ENCODE measurements around the gene ULBP2.
"Not testable (repeated sequence)": the region's sequence is repeated elsewhere in the genome, so short reads cannot be mapped to it uniquely, and the experiment has no call there.

ULBP2 gene

DNA sequence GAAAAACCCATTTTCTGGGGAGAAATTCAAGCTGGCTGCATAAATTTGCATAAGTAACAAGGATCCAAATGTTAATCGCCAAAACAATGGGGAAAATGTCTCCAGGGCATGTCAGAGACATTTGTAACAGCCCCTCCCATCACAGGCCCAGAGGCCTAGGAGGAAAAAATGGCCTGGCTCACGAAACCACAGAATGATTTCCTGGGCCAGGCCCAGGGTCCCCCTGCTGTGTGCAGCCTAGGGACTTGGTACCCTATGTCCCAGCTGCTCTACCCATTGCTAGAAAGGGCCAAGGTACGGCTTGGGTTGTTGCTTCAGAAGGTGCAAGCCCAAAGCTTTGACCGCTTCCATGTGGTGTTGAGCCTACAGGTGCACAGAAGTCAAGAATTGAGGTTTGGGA lies 33.3 kb upstream of the ULBP2 start:
- in situ Hi-C loops (cut with MboI; ENCODE audit: low sequenced_read_pairs) = not testable (repeated sequence)

DNA sequence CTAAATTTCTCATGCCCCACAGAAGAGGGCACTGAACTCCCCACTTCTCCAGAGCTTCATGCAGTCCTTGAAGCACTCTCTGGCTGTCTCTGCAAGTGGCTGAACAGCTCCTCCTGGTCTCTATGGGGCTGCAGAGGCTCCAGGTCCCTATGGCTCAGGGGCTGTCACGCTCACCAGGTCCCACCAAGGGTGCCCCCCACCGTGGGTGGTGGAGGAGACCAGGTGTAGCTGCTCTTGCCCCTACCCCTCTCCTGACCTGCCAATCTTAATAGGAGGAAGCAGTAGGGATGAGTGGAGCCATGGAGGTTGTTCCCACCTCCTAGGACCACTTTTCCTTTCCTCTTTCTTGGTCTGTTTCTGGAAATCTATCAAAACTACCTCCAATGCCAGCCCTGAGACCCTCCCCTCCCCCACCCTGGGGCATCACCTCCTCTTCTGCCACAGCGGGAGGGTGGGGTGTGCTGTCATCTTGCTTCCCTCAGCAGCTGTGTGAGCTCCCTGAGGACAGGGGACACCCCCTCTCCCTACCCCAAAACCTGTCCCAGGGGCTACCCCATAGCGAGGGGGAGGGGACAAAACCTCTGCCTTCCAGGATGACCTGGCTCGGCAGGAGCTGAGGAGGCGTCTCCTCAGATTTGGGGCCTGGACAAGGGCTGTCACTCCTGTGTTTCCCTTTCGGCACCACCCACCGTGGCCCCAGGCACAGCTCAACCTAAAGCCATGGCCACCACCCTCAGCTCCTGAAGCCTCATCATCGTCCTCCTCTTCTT lies 31.9 kb upstream of the ULBP2 start:
- in situ Hi-C loops (cut with MboI; ENCODE audit: low sequenced_read_pairs) = no loop called here

DNA sequence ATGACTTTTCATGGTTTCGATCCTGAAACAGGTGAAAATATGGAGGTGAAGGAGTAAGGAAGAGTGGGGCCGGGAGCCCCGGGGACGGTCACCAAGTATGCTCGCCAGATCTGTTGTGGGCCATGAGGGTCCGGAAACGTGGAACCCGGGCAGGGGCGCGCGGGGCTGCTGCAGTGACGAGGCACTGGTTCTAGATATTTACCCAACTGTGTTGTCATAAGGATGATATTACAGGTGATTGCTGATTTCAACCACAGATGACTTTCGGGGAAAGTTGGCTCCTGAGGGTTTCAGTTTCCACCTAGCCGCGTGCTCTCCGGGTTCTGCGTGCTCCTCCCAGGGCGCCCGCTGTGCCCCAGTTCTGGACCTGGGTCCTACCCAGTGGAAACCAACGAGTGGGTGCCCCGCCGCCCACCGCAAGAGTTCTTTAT lies 31.1 kb upstream of the ULBP2 start:
- in situ Hi-C loops (cut with MboI; ENCODE audit: low sequenced_read_pairs) = no loop called here

DNA sequence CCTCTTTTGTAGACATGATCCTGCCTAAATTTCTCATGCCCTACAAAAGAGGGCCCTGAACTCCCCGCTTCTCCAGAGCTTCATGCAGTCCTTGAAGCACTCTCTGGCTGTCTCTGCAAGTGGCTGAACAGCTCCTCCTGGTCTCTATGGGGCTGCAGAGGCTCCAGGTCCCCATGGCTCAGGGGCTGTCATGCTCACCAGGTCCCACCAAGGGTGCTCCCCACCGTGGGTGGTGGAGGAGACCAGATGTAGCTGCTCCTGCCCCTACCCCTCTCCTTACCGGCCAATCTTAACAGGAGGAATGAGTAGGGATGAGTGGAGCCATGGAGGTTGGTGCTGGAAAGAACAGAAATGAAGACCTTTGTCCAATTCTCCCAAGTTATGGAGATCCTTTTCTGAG lies 29.1 kb upstream of the ULBP2 start:
- in situ Hi-C loops (cut with MboI; ENCODE audit: low sequenced_read_pairs) = not testable (repeated sequence)

DNA sequence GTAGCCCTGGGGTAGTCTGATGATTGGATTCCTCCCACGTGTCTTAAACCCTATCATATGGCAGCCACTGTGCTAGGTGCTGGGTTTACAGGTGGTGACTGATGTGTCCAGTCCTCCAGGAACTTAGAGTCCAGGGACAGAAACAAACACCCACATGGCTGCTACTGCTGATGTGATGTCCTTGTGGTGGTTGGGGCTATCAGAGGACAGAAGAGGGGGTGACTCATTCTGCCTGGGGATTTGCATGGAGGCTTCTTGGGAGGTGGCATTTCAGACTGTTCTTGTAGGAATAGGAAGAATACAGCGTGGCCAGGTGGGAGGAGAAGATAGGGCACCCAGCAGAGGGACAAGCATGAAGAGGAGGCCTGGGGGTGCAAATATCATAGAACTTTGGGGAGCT lies 28.7 kb upstream of the ULBP2 start:
- in situ Hi-C loops (cut with MboI; ENCODE audit: low sequenced_read_pairs) = no loop called here

DNA sequence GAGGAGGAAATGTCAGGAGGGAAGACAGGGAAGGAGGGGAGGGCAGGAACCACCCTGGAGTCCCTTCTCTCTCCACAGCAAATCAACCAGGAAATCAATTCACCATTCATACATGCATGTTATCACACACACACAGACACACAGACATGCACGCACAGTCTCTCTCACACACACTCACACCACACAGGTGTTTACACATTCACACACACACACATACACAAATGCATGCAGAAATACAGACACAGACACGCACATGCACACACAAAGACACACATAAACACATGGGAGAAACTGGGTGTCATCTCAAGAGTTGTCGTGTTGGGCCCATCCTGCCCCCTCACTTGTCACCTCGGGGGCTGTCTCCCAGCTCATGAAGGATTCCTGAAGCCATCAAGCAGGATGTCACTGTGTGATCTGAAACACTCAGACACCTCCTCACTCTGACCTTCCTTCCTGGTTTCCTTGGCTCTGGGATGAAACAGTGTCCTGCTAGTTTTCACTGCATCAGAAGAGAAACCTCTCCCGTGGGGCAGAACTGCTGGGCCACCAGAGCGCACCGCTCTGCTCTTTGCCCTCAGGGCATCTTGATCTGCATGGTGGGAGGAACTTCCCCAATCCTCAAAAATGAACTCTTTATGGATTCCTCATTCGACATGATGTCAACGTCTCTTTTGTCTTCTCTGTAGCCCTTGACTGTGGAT lies 28.1 kb upstream of the ULBP2 start:
- in situ Hi-C loops (cut with MboI; ENCODE audit: low sequenced_read_pairs) = no loop called here

DNA sequence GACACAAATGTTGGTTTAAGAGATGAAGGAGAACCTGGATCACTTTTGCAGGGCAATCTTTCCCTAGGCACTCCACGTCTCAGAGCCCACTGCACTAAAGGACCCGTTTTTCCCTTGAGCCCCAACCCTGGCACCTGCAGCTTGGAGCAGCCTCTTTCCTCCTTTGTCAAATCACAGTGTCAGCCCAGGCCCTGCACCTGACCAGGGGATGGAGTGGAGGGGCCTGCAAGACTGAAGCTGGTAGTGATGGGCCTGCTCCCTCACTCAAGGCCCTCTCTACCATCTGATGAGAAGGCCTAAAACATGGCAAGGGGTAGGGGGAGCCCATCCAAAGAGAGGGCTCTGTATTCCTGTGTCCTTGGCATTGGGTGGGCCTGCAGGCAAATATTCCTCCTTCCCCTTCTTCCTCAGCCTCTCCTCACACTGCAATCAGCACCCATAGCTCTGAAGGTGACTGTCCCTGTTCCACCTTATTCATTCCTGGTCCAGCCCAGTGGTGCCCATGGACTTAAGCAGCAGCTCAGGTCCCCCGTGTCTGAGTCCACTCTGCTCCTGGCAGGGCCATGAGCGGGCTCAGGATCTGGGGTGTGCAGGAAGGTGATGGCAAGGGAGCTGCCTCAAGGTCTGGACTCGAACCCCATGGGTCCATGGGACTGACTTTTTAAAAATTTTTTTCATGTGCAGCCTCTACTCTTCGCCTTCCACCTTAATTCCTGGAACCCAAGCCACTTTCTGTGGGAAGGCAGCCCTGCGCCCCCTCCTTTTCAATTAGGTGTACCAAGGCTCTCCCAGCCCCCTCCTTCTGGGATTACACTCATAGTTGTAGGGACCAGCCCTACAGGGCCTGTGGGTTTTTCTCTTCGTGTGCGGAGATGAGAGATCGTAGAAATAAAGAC lies 25.6 kb upstream of the ULBP2 start:
- in situ Hi-C loops (cut with MboI; ENCODE audit: low sequenced_read_pairs) = no loop called here

DNA sequence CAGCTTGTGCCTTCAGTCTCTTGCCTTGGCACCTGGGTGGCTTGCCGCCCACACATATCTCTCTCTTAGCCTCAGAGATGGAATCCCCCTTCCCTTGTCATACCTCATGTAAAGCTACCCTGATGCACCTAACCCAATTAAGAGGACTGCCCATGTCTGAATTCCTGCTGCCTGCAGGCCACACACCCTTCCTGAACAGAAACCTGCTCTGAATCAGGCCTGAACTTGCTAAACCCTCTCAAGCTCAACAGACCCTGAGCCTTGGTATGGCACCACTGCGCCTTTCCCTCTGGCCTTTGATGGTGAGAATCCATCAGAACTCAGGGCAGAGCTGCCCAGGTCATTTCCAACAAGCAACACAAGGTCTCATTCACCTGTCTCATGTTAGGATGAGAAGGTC lies 24.1 kb upstream of the ULBP2 start:
- in situ Hi-C loops (cut with MboI; ENCODE audit: low sequenced_read_pairs) = no loop called here

DNA sequence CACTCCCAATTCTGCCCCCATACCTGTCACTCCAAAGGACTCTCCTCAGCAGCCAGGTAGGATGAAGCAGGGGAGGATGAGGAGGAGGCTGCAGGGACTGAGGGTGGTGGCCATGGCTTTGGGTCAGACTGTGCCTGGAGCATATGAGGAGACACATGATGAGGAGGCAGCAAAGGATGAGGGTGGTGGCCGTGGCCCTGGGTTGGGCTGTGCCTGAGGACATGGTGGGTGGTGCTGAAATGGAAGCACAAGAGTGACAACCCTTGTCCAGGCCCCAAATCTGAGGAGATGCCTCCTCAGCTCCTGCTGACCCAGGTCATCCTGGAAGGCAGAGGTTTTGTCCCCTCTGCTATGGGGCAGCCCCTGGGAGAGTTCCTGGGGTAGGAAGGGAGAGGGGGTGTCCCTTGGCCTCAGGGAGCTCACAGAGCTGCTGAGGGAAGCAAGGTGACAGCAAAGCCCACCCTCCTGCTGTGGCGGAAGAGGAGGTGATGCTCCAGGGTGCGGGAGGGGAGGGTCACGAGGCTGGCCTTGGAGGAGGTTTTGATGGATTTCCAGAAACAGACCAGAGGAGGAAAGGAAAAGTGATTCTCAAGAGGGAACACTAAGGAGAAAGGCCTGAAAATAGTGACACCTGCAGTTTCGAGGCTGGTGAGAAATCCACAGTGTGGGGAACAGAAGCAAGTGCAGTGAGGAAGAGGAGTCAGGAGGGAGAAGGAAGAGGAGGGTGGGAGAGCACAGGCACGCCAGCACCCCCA lies 23.5 kb upstream of the ULBP2 start:
- in situ Hi-C loops (cut with MboI; ENCODE audit: low sequenced_read_pairs) = no loop called here

DNA sequence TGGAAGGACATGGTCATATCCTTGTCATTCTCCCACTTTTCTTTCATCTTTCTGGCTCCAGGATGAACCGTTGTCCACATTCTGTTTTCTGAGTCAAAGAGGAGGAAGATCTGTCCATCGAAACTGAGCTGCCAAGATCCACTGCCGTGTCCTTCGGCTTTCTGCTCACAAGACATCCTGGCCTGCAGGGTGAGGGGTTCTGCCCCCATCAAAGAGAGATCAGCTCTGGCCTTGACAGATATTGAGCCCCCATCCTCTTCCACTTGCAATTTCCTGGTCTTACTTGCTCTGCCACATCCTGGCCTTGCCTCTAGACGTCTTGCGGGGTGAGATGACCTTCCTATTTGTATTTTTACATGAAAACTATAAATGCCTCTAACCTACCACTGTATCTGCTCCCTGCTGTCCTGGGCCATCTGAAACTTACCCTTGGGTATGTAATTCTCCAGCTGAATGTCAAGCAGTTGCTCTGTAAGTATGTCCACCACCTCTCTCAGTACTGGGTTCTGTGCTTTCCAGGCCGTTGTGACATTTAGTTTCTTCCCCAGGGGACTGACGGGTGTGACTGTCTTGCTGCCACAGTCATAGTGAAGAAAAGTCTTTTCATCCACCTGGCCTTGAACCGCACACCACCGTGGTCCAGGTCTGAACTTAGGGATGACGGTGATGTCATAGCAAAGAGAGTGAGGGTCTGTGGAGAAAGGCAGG lies 22.5 kb upstream of the ULBP2 start:
- in situ Hi-C loops (cut with MboI; ENCODE audit: low sequenced_read_pairs) = not testable (repeated sequence)

DNA sequence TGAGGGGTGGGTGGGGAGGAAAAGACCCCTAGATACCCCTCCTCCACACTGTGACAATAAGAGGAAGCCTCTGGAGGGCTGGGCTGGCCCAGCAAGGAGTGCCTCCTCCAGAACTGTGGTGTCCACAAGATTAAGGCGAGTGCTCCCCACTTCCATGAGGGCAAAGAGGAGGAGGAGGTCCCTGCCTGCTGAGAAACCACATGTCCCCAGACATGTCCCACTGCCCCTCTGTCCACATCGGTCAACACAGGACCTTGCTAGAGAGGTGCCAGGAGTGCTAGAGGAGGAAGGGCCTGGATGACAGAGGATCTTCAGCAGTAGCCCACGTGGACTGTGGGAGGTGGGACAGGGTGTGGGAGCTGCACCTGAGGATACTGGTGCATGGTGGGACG lies 22.0 kb upstream of the ULBP2 start:
- in situ Hi-C loops (cut with MboI; ENCODE audit: low sequenced_read_pairs) = loop anchor here (5.0 kb wide), 1 partner anchor 73 kb away; no protein-coding TSS in a partner anchor

DNA sequence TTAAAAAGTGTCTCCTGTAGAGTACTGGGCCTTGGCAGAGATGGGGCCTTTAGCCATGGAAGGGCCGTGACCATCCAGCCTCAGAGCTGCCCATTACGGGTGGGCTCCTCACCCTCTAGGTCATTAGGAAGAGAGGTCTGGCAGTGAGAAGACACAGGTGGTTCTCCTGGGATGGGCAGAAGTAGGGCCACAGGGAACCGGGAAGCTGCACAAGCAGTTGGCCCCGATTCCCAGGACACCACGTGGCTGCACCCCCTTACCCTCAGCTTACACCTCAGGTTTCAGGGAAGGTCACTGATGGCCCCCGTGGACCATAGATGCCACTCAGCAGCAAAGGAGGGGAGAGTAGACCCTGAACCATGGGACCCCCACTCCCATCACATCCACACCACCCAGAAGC lies 20.5 kb upstream of the ULBP2 start:
- in situ Hi-C loops (cut with MboI; ENCODE audit: low sequenced_read_pairs) = loop anchor here (5.0 kb wide), 1 partner anchor 74 kb away; no protein-coding TSS in a partner anchor

DNA sequence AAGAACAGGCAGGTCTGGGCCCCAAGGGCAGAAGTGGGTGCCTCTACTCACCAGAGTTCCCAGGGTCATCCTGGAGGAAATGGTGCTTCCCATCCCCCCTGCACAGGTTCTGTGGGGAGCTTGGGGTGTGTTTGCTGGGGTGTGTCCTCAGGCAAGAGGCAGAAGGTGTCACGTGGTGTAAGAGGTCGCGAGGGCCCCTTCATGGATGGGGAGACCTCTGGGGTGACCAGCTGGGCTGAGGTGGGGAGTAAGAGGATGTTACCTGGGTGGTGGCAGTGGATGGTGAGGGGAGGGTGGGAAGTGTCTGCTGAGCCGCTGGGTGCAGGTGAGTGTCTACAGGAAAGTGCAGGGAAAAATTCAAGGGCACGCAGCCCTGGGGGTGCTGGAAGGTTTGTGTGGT lies 19.7 kb upstream of the ULBP2 start:
- in situ Hi-C loops (cut with MboI; ENCODE audit: low sequenced_read_pairs) = loop anchor here (5.0 kb wide), 1 partner anchor 75 kb away; no protein-coding TSS in a partner anchor

DNA sequence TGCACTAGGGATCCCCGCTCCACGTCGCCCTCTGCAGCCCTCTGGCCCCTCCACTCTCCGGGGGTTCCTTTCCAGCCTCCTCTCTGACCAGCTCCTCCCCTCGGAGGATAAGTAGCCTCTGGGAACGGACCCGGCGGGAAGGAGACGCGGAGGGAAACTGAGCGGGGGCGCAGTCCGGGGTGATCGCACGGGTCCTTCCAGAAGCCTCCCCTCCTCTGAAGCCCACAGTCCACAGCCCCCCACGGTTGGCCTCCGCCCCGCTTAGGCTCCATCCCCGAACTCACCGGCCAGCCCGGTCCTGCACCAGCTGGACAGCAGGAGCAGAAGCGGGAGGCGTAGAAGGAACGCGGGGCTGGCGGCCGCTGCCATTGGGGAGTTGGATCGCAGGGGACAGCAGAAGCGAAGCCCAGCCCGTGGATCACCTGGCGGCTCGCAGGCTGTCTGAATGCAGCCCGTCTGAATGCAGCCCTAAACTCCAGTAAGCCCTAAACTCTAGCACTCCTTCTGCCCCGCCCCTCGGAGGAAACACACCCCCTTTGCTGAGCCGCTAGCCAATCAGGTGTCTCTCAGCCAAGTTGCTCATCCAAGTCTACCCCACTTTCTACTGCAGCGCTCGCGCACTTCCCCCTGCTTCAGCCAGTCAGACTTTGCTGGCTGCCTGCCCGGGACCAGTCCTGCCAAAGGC lies 19.0 kb upstream of the ULBP2 start, which contains the start of gene RAET1G:
Gene RAET1G, minus strand, starts transcription at position 480 of the 685 bp plus-strand sequence. Its CDS starts 111 bp downstream, at position 369.
- in situ Hi-C loops (cut with MboI; ENCODE audit: low sequenced_read_pairs) = loop anchor here (5.0 kb wide), 1 partner anchor 75 kb away; no protein-coding TSS in a partner anchor

DNA sequence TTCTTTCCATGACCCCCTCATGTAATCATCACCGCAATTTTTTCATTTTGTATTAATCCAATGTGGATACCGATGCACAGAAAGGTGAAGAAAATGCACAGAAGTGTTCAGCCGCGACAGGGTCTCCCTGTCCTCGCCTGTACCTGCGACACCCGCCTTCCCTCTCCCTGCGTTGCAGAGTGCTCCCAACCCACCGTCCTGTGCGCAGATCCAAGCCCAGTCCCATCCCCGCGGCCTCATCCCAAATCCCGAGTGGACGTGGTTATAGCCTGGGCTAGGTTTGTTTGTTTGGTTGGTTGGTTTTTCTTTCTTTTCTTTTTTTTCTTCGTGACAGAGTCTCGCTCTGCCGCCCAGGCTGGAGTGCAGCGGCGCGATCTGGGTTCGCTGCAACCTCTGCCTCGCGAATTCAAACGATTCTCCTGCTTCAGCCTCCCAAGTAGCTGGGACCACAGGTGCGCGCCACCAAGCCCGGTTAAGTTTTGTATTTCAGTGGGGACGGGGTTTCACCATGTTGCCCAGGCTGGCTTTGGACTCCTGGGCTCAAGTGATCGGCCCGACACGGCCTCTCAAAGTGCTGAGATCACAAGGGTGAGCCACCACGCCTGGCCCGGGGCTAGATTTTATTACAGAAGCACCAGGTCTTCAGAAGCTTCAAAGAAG lies 18.4 kb upstream of the ULBP2 start:
- in situ Hi-C loops (cut with MboI; ENCODE audit: low sequenced_read_pairs) = loop anchor here (5.0 kb wide), 1 partner anchor 76 kb away; no protein-coding TSS in a partner anchor

DNA sequence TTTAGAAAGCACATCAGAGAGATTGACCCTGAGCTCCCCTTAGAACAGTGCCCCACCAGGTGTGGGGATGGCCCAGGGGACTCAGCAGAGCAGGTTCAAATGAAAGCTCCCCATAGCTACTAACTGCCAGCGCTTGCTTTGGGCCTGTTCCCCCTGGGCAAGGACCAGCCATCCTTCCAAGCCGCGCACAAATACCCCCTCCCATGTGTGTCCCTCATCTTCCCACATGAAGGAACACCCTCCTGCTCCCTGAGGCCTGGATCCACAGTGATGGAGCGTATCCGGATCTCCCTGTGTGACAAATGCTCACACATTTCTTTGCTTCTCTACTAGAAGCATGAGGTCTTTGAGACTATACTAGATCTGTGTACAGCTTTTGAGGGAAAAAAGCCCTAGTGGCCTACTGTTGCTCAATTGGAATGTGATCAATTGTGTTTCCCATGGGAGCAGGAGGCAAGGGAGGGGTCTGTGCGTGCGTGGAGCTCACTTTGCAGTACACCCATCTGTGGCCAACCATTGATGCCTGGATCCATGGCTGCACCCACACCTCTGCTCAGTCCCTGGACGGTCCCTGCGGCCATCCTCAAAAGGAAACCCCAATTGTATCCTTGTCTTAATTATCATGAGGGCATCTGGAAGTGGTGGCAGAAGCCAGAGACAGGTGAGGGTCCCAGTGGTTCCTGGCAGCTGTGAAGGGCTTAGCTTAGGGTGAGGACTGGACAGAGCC lies 17.4 kb upstream of the ULBP2 start:
- in situ Hi-C loops (cut with MboI; ENCODE audit: low sequenced_read_pairs) = loop anchor here (5.0 kb wide), 1 partner anchor 77 kb away; no protein-coding TSS in a partner anchor

DNA sequence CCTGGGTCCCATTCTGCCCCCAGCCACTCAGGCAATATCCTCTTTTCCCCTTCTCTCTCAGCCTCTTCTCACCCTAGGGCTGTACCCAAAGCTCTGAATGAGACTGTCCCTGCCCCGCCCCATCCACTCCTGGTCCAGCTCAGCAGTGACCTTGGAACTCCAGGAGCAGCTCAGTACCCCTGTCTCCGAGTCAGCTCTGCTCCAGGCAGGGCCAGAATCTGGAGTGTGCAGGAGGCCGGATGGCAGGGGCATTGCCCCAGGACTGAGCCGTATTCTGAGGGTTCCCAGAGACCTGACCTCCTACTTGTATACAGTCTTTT lies 16.9 kb upstream of the ULBP2 start:
- in situ Hi-C loops (cut with MboI; ENCODE audit: low sequenced_read_pairs) = loop anchor here (5.0 to 25.0 kb wide), 2 partner anchors 78 to 887 kb away; no protein-coding TSS in a partner anchor
